Common myeloid progenitor, CD34-positive (primary cell): ENCODE data around the gene MAPKBP1.

Experiments used
- CTCF ChIA-PET: fragments of 350-600 bp; sonication (Branson Sonifier 250); formaldehyde crosslinking; loops from one replicate; lab custom pipeline; 2021; ENCODE audit warnings: antibody characterized with exemption; lab: Charles Lee
- POLR2A ChIA-PET: fragments of 350-600 bp; sonication (Branson Sonifier 250); formaldehyde crosslinking; loops from one replicate; lab custom pipeline; 2021; ENCODE audit warnings: antibody characterized with exemption; lab: Charles Lee
- DNase-seq, 3 donors: peaks; one replicate each; pipeline versions ENCODE4 v3.0.0 to v3.0.0-alpha.2; 2013
- H3K27ac ChIP-seq, 2 experiments: 1 replicate in 1 of 2; 2 replicates in 1 of 2; pipeline ENCODE4 v1.7.0; 2013; ENCODE audit warnings: inconsistent platforms in 2 of 2, low read length in 2 of 2, mild to moderate bottlenecking in 2 of 2, low read depth in 1 of 2, moderate library complexity in 1 of 2; ENCODE audit not compliant: severe bottlenecking in 2 of 2, insufficient read depth in 1 of 2, poor library complexity in 1 of 2
- H3K27me3 ChIP-seq, 5 experiments: replicated peaks in 2 of 5; 1 replicate in 3 of 5; 2 replicates in 2 of 5; pipeline versions ENCODE4 v1.6.1 to v1.7.0; 2013; ENCODE audit warnings: low read length in 4 of 5, mild to moderate bottlenecking in 2 of 5, moderate library complexity in 2 of 5, inconsistent platforms in 1 of 5; ENCODE audit not compliant: insufficient read depth in 5 of 5, control insufficient read depth in 4 of 5
- H3K36me3 ChIP-seq, 4 experiments: 1 replicate in 2 of 4; 2 replicates in 2 of 4; pipeline versions ENCODE4 v1.6.1 to v1.7.0; 2013; ENCODE audit warnings: low read length in 3 of 4, control low read depth in 1 of 4, mild to moderate bottlenecking in 1 of 4; ENCODE audit not compliant: control insufficient read depth in 4 of 4, insufficient read depth in 4 of 4
- H3K4me1 ChIP-seq, 4 experiments: 1 replicate in 3 of 4; 2 replicates in 1 of 4; pipeline versions ENCODE4 v1.6.1 to v1.7.1; 2013; ENCODE audit warnings: low read length in 3 of 4, mild to moderate bottlenecking in 3 of 4, control low read depth in 1 of 4, inconsistent platforms in 1 of 4, moderate library complexity in 1 of 4; ENCODE audit not compliant: control insufficient read depth in 4 of 4, insufficient read depth in 4 of 4; ENCODE audit errors: control extremely low read depth in 1 of 4
- H3K4me3 ChIP-seq, 7 experiments: 1 replicate in 4 of 7; 2 replicates in 3 of 7; pipeline versions ENCODE4 v1.5.1 to v1.7.0; 2013; ENCODE audit warnings: mild to moderate bottlenecking in 7 of 7, low read length in 6 of 7, moderate library complexity in 6 of 7, inconsistent platforms in 2 of 7, low read depth in 2 of 7, control low read depth in 1 of 7; ENCODE audit not compliant: insufficient read depth in 4 of 7, control insufficient read depth in 1 of 7; ENCODE audit errors: extremely low read depth in 1 of 7
- H3K9me3 ChIP-seq, 5 experiments: 1 replicate in 4 of 5; 2 replicates in 1 of 5; pipeline versions ENCODE4 v1.6.1 to v1.7.1; 2013; ENCODE audit warnings: low read length in 4 of 5, mild to moderate bottlenecking in 2 of 5, inconsistent platforms in 1 of 5, low read depth in 1 of 5, moderate library complexity in 1 of 5; ENCODE audit not compliant: control insufficient read depth in 4 of 5, insufficient read depth in 2 of 5; ENCODE audit errors: control extremely low read depth in 1 of 5
- WGBS: methylation state at CpG from one replicate; pipeline ENCODE4 v1.1.5; 2013; ENCODE audit not compliant: insufficient coverage; 5-methylcytosine and 5-hydroxymethylcytosine counted together

Gene MAPKBP1

GRCh38 chr15:41860049-41860828 lies 86.0 kb downstream of the MAPKBP1 start:
- POLR2A ChIA-PET = no interaction called here
- no peak overlapping the region for H3K27ac ChIP-seq

GRCh38 chr15:41861736-41862356 lies 87.6 kb downstream of the MAPKBP1 start:
- H3K9me3 ChIP-seq = no peaks in the 10 kb centered on the region
- no peak overlapping the region for H3K27ac ChIP-seq
- peaks cover 0 to 8% (median 4%) of the 10 kb centered on the region in 4 experiments for H3K4me1 ChIP-seq
- ChIA-PET CTCF (interaction anchor here (0.7 to 2.6 kb wide), 6 partner anchors 9 to 42 kb away, joined by 3 to 10 read pairs (median 4); no protein-coding TSS in a partner anchor), POLR2A (no interaction called here)
- 99% methylated on average over 14 of the region's 18 CpGs for WGBS
- no peaks in the 10 kb centered on the region for H3K27me3 ChIP-seq
- H3K4me3 ChIP-seq = no peak overlapping the region
- H3K36me3 ChIP-seq = no peaks in the 10 kb centered on the region
- DNase-seq = no peak

More at GRCh38 chr15:41860049-41860828, 86.0 kb downstream of the MAPKBP1 start:
- no peaks in the 10 kb centered on the region for H3K9me3 ChIP-seq
- DNase-seq = peak in 1 of 3 donors; percentile 7
- peaks cover 0 to 8% (median 4%) of the 10 kb centered on the region in 4 experiments for H3K4me1 ChIP-seq
- H3K36me3 ChIP-seq = no peaks in the 10 kb centered on the region
- no peaks in the 10 kb centered on the region for H3K27me3 ChIP-seq
- H3K4me3 ChIP-seq = no peak overlapping the region
- CTCF ChIA-PET = interaction anchor here (1.1 to 2.6 kb wide), 5 partner anchors 8 to 44 kb away, joined by 3 to 10 read pairs (median 4); no protein-coding TSS in a partner anchor
- WGBS = 48% methylated on average over 12 of the region's 15 CpGs

GRCh38 chr15:41862515-41863116 lies 88.3 kb downstream of the MAPKBP1 start:
- no peaks in the 10 kb centered on the region for H3K9me3 ChIP-seq
- H3K36me3 ChIP-seq = no peaks in the 10 kb centered on the region
- CTCF ChIA-PET = interaction anchor here (0.5 to 1.9 kb wide), 4 partner anchors 11 to 281 kb away, joined by 3 to 7 read pairs (median 4); no protein-coding TSS in a partner anchor
- WGBS = 82% methylated on average over 19 of the region's 19 CpGs
- POLR2A ChIA-PET = no interaction called here
- no peak for DNase-seq
- H3K27ac ChIP-seq = no peak overlapping the region
- no peaks in the 10 kb centered on the region for H3K27me3 ChIP-seq
- no peak overlapping the region for H3K4me3 ChIP-seq
- peaks cover 0 to 8% (median 4%) of the 10 kb centered on the region in 4 experiments for H3K4me1 ChIP-seq

- H3K9me3 ChIP-seq = no peaks in the 10 kb centered on the region
- POLR2A ChIA-PET = no interaction called here
- H3K4me1 ChIP-seq = no peaks in the 10 kb centered on the region
- no peak overlapping the region for H3K27ac ChIP-seq
- CTCF ChIA-PET = interaction anchor here (0.8 to 1.6 kb wide), 3 partner anchors 12 to 92 kb away, joined by 3 to 5 read pairs (median 5); no protein-coding TSS in a partner anchor
- no peak for DNase-seq
- H3K27me3 ChIP-seq = no peaks in the 10 kb centered on the region
- no peak overlapping the region for H3K4me3 ChIP-seq
- WGBS = 96% methylated on average over 13 of the region's 18 CpGs
- no peaks in the 10 kb centered on the region for H3K36me3 ChIP-seq
These were observed 91.3 kb downstream of the MAPKBP1 start for GRCh38 chr15:41865490-41866055.

GRCh38 chr15:41866263-41866703 lies 92.0 kb downstream of the MAPKBP1 start:
- DNase-seq = no peak
- WGBS = 87% methylated on average over 6 of the region's 8 CpGs

GRCh38 chr15:41866872-41867579 lies 92.7 kb downstream of the MAPKBP1 start:
- POLR2A ChIA-PET = no interaction called here
- no peaks in the 10 kb centered on the region for H3K9me3 ChIP-seq
- no peaks in the 10 kb centered on the region for H3K4me1 ChIP-seq
- H3K27ac ChIP-seq = no peak overlapping the region
- 91% methylated on average over 17 of the region's 25 CpGs for WGBS
- H3K4me3 ChIP-seq = no peak overlapping the region
- H3K36me3 ChIP-seq = no peaks in the 10 kb centered on the region
- CTCF ChIA-PET = no interaction called here
- H3K27me3 ChIP-seq = no peaks in the 10 kb centered on the region
- DNase-seq = no peak

More at GRCh38 chr15:41866263-41866703, 92.0 kb downstream of the MAPKBP1 start:
- no peaks in the 10 kb centered on the region for H3K27me3 ChIP-seq
- H3K27ac ChIP-seq = no peak overlapping the region
- H3K36me3 ChIP-seq = no peaks in the 10 kb centered on the region
- H3K4me1 ChIP-seq = no peaks in the 10 kb centered on the region
- POLR2A ChIA-PET = no interaction called here
- no peak overlapping the region for H3K4me3 ChIP-seq
- CTCF ChIA-PET = interaction anchor here (1.6 kb wide), 1 partner anchor 93 kb away, joined by 5 read pairs; no protein-coding TSS in a partner anchor
- no peaks in the 10 kb centered on the region for H3K9me3 ChIP-seq
